RWPE2 (cell line): ENCODE data around the gene SPPL3.

Experiments
- ATAC-seq: fragments of 200-7000 bp; cut with Tn5 transposase; 3 replicates; pipeline ENCODE4 v1.9.1; 2021; ENCODE audit warnings: low read depth
- DNase-seq: peaks from one replicate; pipeline ENCODE4 v3.0.0-alpha.2; 2020; ENCODE audit warnings: low spot score
- H3K27ac ChIP-seq: fragments of 450-650 bp; 2 replicates; pipeline ENCODE4 v1.5.1; 2017; ENCODE audit warnings: mild to moderate bottlenecking; ENCODE audit not compliant: poor library complexity, severe bottlenecking
- H3K27me3 ChIP-seq: fragments of 250-450 bp; sonication (Bioruptor Pico); 2 replicates; pipeline ENCODE4 v1.5.1; 2021; ENCODE audit warnings: mild to moderate bottlenecking, moderate library complexity; ENCODE audit not compliant: insufficient read depth, poor library complexity, severe bottlenecking
- H3K36me3 ChIP-seq: fragments of 250-450 bp; sonication (Bioruptor Pico); 2 replicates; pipeline ENCODE4 v1.5.1; 2020; ENCODE audit warnings: low read depth, mild to moderate bottlenecking, moderate library complexity
- H3K4me1 ChIP-seq: fragments of 250-450 bp; sonication (Bioruptor Pico); 2 replicates; pipeline ENCODE4 v1.5.1; 2021; ENCODE audit warnings: mild to moderate bottlenecking, moderate library complexity; ENCODE audit not compliant: insufficient read depth, poor library complexity, severe bottlenecking
- H3K4me3 ChIP-seq: fragments of 250-450 bp; sonication (Bioruptor Pico); 2 replicates; pipeline ENCODE4 v1.5.1; 2021; ENCODE audit warnings: mild to moderate bottlenecking, moderate library complexity; ENCODE audit not compliant: severe bottlenecking
- H3K9me3 ChIP-seq: fragments of 250-450 bp; sonication (Bioruptor Pico); 2 replicates; pipeline ENCODE4 v1.5.1; 2021; ENCODE audit warnings: mild to moderate bottlenecking, moderate library complexity; ENCODE audit not compliant: severe bottlenecking
- TF ChIP-seq, protein P1 (sequence below): fragments of 450-650 bp; IDR thresholded peaks from one replicate; pipeline ENCODE4 v1.5.1; 2017; ENCODE audit warnings: mild to moderate bottlenecking, moderate library complexity; ENCODE audit not compliant: poor library complexity, severe bottlenecking

Gene SPPL3

GRCh38 chr12:120741476-120742421, 162.4 kb downstream of the SPPL3 start:
- Histone ChIP-seq H3K27me3 (no peaks in the 10 kb centered on the region), H3K9me3 (no peaks in the 10 kb centered on the region), H3K27ac (no peak overlapping the region), H3K4me1 (no peaks in the 10 kb centered on the region), H3K36me3 (no peaks in the 10 kb centered on the region), H3K4me3 (no peak overlapping the region)
- no peak for DNase-seq
- TF ChIP-seq, protein P1, sequence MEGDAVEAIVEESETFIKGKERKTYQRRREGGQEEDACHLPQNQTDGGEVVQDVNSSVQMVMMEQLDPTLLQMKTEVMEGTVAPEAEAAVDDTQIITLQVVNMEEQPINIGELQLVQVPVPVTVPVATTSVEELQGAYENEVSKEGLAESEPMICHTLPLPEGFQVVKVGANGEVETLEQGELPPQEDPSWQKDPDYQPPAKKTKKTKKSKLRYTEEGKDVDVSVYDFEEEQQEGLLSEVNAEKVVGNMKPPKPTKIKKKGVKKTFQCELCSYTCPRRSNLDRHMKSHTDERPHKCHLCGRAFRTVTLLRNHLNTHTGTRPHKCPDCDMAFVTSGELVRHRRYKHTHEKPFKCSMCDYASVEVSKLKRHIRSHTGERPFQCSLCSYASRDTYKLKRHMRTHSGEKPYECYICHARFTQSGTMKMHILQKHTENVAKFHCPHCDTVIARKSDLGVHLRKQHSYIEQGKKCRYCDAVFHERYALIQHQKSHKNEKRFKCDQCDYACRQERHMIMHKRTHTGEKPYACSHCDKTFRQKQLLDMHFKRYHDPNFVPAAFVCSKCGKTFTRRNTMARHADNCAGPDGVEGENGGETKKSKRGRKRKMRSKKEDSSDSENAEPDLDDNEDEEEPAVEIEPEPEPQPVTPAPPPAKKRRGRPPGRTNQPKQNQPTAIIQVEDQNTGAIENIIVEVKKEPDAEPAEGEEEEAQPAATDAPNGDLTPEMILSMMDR, result no peak
- no peak for ATAC-seq

DNA sequence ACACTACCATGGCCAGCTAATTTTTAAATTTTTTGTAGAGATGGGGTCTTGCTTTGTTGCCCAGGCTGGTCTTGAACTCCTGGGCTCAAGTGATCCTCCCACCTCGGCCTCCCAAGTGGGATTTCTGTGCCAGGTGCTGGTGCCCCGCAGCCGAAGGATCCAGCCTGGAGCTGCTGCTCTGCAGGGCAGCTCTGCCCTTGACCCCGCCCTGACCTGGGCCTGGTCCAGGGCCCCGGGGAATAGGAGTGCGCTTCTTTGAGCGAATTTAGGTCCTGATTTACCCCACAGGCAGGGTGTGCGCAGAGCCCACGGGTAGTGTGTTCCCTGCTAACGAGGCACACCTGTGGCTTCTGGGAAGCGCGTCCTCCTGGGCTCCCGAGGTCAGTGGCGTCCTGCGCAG, 163.3 kb downstream of the SPPL3 start:
- DNase-seq, result no peak
- H3K9me3 ChIP-seq, result no peaks in the 10 kb centered on the region
- no peaks in the 10 kb centered on the region for H3K4me1 ChIP-seq
- TF ChIP-seq, protein P1, result no peak
- H3K27ac ChIP-seq, result no peak overlapping the region
- H3K4me3 ChIP-seq, result no peak overlapping the region
- no peak for ATAC-seq
- no peaks in the 10 kb centered on the region for H3K36me3 ChIP-seq
- no peaks in the 10 kb centered on the region for H3K27me3 ChIP-seq

DNA sequence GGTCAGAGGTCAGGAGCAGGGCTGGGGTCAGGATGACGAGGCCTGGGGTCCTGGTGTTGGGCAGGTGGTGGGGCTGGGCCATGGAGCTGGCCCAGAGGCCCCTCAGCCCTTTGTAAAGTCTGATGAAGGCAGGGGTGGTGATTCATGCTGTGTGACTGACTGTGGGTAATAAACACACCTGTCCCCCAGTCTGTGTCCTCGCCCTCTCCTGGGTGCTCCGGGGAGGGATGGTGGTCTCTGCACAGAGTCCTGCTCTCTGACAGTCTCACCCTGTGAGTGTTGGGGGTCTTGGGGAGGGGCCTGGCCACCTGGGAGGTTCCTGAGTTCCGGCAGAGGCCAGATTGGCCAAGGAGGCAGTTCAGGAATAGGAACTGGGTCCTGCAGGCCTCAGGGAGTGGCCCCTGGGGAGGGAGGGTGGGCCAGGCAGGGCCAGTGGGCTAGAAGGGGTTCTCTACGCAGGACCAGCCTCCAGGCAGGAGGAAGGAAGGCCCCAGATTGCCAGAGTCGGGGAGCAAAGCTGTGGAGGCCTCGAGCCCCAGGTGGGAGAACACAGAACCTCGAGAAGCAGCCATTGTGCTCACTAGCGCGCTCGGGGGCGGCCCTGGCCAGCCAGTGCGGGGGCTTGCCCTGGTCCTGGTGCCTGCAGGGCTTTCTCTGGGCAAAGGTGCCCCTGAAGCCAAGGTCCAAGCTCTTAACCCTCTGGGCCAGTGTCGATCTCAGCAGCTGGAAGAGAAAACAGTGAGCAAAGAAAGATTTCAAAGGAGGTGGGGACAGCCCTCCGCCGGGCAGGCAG, 164.1 kb downstream of the SPPL3 start:
- Histone ChIP-seq H3K27ac (no peak overlapping the region), H3K9me3 (no peaks in the 10 kb centered on the region), H3K4me3 (no peak overlapping the region), H3K4me1 (no peaks in the 10 kb centered on the region), H3K36me3 (no peaks in the 10 kb centered on the region), H3K27me3 (no peaks in the 10 kb centered on the region)
- ATAC-seq (no peak; the same call in 2 of the 3 replicates), DNase-seq (no peak)
- TF ChIP-seq, protein P1, result no peak

DNA sequence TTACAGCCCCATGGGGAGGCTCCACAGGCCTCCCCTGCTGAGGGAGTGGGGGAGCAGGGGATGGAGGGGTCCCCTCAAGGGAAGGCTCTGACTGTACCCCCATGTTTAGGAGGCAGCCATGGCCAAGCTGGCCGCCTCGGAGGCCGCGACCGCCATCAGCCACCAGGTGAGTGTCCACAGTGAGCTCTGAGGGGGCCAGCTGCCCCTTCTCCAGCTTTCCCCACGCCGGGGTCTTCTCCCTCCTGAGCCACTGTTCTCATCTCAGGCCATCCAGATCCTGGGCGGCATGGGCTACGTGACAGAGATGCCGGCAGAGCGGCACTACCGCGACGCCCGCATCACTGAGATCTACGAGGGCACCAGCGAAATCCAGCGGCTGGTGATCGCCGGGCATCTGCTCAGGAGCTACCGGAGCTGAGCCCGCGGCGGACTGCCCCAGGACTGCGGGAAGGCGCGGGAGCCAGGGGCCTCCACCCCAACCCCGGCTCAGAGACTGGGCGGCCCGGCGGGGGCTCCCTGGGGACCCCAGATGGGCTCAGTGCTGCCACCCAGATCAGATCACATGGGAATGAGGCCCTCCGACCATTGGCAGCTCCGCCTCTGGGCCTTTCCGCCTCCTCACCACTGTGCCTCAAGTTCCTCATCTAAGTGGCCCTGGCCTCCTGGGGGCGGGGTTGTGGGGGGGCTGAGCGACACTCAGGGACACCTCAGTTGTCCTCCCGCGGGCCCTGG, 165.0 kb downstream of the SPPL3 start:
- DNase-seq (no peak), ATAC-seq (no peak)
- no peaks in the 10 kb centered on the region for H3K9me3 ChIP-seq
- no peaks in the 10 kb centered on the region for H3K4me1 ChIP-seq
- no peak overlapping the region for H3K27ac ChIP-seq
- H3K4me3 ChIP-seq, result no peak overlapping the region
- TF ChIP-seq, protein P1, result no peak
- no peaks in the 10 kb centered on the region for H3K36me3 ChIP-seq
- H3K27me3 ChIP-seq, result no peaks in the 10 kb centered on the region
